GM19397 (cell line): ENCODE data around the gene MYG1.

Source experiments
- ATAC-seq: cut with Tn5 transposase; IDR thresholded peaks from one replicate; pipeline ENCODE4 v1.9.1; 2021; ENCODE audit warnings: mild to moderate bottlenecking, moderate library complexity; ENCODE audit not compliant: unreplicated experiment

MYG1 gene

GRCh38 chr12:53352331-53353256 lies 53.1 kb downstream of the MYG1 start:
- no peak for ATAC-seq

DNA sequence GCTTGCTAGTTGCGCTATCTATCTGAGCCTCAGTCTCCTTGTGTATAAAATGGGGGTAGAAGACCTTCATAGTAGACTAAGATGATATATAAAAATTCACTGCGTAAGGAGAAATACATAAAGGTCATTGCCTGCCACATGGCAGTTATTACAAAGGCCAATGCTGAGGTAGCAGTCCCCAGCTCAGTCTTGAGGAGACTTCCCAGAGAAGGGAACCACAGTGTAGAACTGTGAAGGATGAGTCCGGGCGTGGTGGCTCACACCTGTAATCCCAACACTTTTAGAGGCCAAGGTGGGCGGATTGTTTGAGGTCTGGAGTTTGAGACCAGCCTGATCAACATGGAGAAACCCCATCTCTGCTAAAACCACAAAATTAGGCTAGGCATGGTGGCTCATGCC lies 53.8 kb downstream of the MYG1 start:
- ATAC-seq, result no peak

- no peak for ATAC-seq
Observed at GRCh38 chr12:53355121-53355520, 55.6 kb downstream of the MYG1 start.
